Peyer's patch (tissue), 4 donors: ENCODE data around the gene APOA5. TPM values are rescaled to one million over a fixed set of nuclear protein-coding genes. Genes with fewer than 3 reads are reported as not detected.

Source experiments
- DNase-seq, 3 donors: peaks; one replicate each; pipeline ENCODE4 v3.0.0-alpha.2; 2017 to 2019
- H3K27ac ChIP-seq, 4 donors: fragments of 200-600 bp; sonication (generic); one replicate each; pipeline ENCODE4 v1.5.1; 2016 to 2019
- H3K27me3 ChIP-seq, 2 donors: fragments of 200-600 bp; sonication (generic); one replicate each; pipeline ENCODE4 v1.5.1; 2019
- H3K36me3 ChIP-seq, 3 donors: fragments of 200-600 bp; sonication (generic); one replicate each; pipeline ENCODE4 v1.5.1; 2016 to 2019
- H3K4me1 ChIP-seq, 4 donors: fragments of 200-600 bp; sonication (generic); one replicate each; pipeline ENCODE4 v1.5.1; 2016 to 2019
- H3K4me3 ChIP-seq, 4 donors: fragments of 200-600 bp; sonication (generic); 1 replicate in 3 of 4; 2 replicates in 1 of 4; pipeline ENCODE4 v1.5.1; 2016 to 2019; ENCODE audit warnings: mild to moderate bottlenecking in 1 of 4
- H3K9me3 ChIP-seq, 4 donors: fragments of 200-600 bp; sonication (generic); one replicate each; pipeline ENCODE4 v1.5.1; 2016 to 2019; ENCODE audit warnings: mild to moderate bottlenecking in 1 of 4
- POLR2A ChIP-seq, 2 donors: fragments of 450-650 bp; IDR thresholded peaks; one replicate each; pipeline ENCODE4 v1.5.1; 2017; ENCODE audit warnings: antibody characterized with exemption in 2 of 2, mild to moderate bottlenecking in 2 of 2, moderate library complexity in 2 of 2
- total RNA-seq, 4 donors: library from RNA; depleted of rRNA; stranded (reverse); fragments of >200 nt; gene quantifications; one replicate each; pipeline ENCODE4 v1.1.0, GENCODE V29; 2016
- TF ChIP-seq, protein P1 (sequence below), 6 experiments: fragments of 450-650 bp in 4 of 6; fragments of 200-600 bp in 2 of 6; sonication (generic) in 1 of 6; IDR thresholded peaks; one replicate each; pipeline ENCODE4 v1.5.1; 2017 to 2019; ENCODE audit warnings: antibody characterized with exemption in 6 of 6, mild to moderate bottlenecking in 3 of 6, moderate library complexity in 1 of 6

Gene APOA5
- total RNA-seq, 4 donors from 2014 or later = 2.8 to 3.2 TPM; not detected in 2

DNA sequence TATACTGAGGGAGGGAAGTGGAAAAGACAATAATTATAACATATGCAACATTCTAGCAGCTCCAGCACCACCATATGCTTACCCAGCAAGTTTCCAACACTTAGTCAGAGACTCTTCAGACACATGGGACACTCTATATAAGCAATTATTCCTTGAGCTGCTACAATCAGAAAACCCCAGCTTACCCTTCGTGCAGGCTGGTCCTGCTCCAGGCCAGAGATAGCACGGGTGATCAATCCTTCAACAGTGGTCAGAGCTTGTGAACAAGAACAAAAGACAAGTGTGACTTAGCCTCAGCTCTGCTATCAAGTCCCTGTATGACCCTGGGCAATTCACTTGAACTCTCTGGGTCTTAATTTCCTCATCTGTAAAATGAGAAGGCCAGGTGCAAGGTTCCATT lies 5.4 kb downstream of the APOA5 start:
- Histone ChIP-seq H3K36me3 (peaks cover 0 to 53% (median 0%) of the 10 kb centered on the region in 3 donors), H3K4me3 (no peak overlapping the region), H3K27ac (no peak overlapping the region), H3K4me1 (peaks cover 0 to 15% (median 6%) of the 10 kb centered on the region in 4 donors), H3K9me3 (no peaks in the 10 kb centered on the region), H3K27me3 (no peaks in the 10 kb centered on the region)
- DNase-seq = no peak
- TF ChIP-seq POLR2A (IDR thresholded peaks at IDR 0.05) = no peak
- TF ChIP-seq, protein P1, sequence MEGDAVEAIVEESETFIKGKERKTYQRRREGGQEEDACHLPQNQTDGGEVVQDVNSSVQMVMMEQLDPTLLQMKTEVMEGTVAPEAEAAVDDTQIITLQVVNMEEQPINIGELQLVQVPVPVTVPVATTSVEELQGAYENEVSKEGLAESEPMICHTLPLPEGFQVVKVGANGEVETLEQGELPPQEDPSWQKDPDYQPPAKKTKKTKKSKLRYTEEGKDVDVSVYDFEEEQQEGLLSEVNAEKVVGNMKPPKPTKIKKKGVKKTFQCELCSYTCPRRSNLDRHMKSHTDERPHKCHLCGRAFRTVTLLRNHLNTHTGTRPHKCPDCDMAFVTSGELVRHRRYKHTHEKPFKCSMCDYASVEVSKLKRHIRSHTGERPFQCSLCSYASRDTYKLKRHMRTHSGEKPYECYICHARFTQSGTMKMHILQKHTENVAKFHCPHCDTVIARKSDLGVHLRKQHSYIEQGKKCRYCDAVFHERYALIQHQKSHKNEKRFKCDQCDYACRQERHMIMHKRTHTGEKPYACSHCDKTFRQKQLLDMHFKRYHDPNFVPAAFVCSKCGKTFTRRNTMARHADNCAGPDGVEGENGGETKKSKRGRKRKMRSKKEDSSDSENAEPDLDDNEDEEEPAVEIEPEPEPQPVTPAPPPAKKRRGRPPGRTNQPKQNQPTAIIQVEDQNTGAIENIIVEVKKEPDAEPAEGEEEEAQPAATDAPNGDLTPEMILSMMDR (IDR thresholded peaks at IDR 0.05) = no peak

DNA sequence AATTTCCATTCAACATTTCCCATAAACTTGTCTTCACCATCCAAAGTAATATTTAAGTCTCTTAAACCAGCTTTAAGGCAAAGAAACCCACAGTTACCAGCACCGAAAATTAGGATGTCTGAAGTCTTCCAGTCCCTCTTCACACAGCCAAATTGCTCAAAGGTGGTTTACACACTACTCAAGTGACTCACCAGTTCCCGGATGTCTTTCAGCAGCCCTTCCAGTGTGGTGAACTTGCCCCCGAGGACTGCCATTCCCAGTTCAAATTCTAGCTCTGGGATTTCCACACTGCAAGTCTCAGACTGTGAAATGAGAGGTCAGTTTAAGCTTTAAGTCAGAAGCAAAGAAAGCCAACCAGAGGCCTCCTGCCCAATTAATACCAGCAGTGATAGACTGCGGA lies 9.0 kb downstream of the APOA5 start:
- H3K9me3 ChIP-seq = no peaks in the 10 kb centered on the region
- TF ChIP-seq POLR2A (IDR thresholded peaks at IDR 0.05) = no peak
- TF ChIP-seq, protein P1 (IDR thresholded peaks at IDR 0.05) = no peak
- peaks cover 0 to 15% (median 2%) of the 10 kb centered on the region in 4 donors for H3K4me1 ChIP-seq
- DNase-seq = no peak
- no peaks in the 10 kb centered on the region for H3K27me3 ChIP-seq
- H3K4me3 ChIP-seq = no peak overlapping the region
- no peak overlapping the region for H3K27ac ChIP-seq
- peaks cover 0 to 87% (median 0%) of the 10 kb centered on the region in 3 donors for H3K36me3 ChIP-seq

DNA sequence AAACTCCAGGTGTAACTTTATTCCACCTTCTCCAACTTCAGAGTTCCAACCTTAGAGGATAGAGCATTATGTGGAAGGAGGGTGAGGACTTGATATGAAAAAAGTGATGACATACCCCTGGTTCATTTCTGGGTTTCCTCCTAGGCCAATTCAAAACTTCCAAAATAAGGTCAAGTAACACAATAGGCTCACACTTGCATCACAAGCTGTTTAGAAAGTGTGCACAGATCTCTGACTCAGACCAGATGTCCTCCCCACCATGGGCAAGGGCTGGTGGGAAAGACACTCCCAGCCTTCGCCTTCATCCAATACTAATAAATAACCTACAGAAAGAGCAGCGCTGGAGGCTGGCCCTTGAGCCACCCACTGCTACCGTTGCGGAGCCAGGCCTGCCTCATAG lies 13.1 kb downstream of the APOA5 start:
- H3K4me3 ChIP-seq = no peak overlapping the region
- no peak for TF ChIP-seq POLR2A (IDR thresholded peaks at IDR 0.05)
- TF ChIP-seq, protein P1 (IDR thresholded peaks at IDR 0.05) = no peak
- H3K9me3 ChIP-seq = no peaks in the 10 kb centered on the region
- peaks cover 0 to 72% (median 0%) of the 10 kb centered on the region in 3 donors for H3K36me3 ChIP-seq
- H3K4me1 ChIP-seq = peaks cover 0 to 5% (median 0%) of the 10 kb centered on the region in 4 donors
- H3K27me3 ChIP-seq = no peaks in the 10 kb centered on the region
- DNase-seq = no peak
- H3K27ac ChIP-seq = no peak overlapping the region

DNA sequence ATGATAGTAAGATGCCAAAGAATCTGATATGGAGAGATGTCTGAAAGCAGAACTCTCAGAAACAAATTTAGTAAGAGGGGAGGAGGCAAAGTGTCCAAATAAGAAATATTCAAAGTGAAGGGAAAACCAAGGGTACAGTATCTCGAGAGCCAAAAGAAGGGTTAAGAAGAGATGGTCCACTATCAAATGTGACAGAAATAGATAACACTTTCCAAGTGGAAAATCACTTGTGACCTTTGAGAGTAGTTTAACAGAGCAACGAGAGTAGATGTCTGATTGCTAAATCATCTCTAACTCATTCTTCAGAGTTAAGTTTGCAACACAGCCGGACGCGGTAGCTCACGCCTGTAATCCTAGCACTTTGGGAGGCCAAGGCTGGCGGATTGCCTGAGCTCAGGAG lies 14.6 kb downstream of the APOA5 start:
- no peak for TF ChIP-seq POLR2A (IDR thresholded peaks at IDR 0.05)
- TF ChIP-seq, protein P1 (IDR thresholded peaks at IDR 0.05) = no peak
- Histone ChIP-seq H3K9me3 (no peaks in the 10 kb centered on the region), H3K4me1 (peaks cover 0 to 5% (median under 1%) of the 10 kb centered on the region in 4 donors), H3K27me3 (no peaks in the 10 kb centered on the region), H3K36me3 (peaks cover 0 to 57% (median 0%) of the 10 kb centered on the region in 3 donors), H3K27ac (no peak overlapping the region), H3K4me3 (no peak overlapping the region)
- no peak for DNase-seq

DNA sequence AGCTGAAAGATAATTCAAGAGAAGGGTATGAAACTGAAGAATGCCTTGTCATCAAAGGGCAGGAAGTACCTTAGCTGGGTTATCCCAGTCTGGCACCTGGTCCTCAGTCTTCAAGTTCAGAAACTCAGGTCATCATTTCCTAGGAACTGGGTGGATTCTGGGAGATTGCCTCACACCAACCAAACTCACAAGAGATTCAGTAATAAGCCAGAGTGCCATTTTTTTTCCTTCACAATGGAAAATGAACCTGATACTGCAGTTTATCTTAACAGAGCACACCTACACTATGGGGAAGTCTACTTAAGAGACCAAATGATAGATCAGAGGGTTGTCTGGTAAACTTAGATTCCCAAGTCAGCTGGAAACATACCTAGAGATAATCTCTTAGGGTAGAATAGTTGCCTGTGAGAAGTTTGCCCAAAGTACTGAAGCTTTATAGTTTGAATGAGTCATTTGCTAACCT lies 15.1 kb downstream of the APOA5 start:
- Histone ChIP-seq H3K9me3 (no peaks in the 10 kb centered on the region), H3K36me3 (peaks cover 0 to 52% (median 0%) of the 10 kb centered on the region in 3 donors), H3K27me3 (no peaks in the 10 kb centered on the region), H3K4me3 (no peak overlapping the region), H3K4me1 (peaks cover 0 to 6% (median 4%) of the 10 kb centered on the region in 4 donors), H3K27ac (no peak overlapping the region)
- DNase-seq = no peak
- TF ChIP-seq, protein P1 (IDR thresholded peaks at IDR 0.05) = no peak
- TF ChIP-seq POLR2A (IDR thresholded peaks at IDR 0.05) = no peak

DNA sequence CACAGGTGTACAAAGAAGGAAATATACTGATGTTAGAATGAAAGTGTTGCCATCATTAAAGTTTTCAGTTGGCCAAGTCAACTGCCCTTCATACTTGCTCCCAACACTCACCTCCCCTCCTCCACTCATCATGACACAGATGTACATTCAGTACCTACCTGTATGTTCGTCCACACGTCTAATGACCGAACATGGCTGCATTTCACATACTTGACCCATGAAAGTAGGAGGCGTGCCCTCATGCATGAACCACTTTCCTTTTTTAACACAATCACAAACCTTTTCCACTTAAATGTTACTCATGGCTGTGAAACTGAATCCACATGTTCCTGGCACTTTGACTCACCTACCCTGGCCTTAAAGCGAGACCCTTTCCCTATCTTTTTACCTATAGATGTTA lies 15.7 kb downstream of the APOA5 start:
- no peaks in the 10 kb centered on the region for H3K9me3 ChIP-seq
- peaks cover 0 to 11% (median 5%) of the 10 kb centered on the region in 4 donors for H3K4me1 ChIP-seq
- DNase-seq = no peak

More for the DNA sequence above, 15.7 kb downstream of the APOA5 start:
- H3K4me3 ChIP-seq = no peak overlapping the region
- H3K36me3 ChIP-seq = peaks cover 0 to 48% (median 0%) of the 10 kb centered on the region in 3 donors
- no peaks in the 10 kb centered on the region for H3K27me3 ChIP-seq
- TF ChIP-seq, protein P1 (IDR thresholded peaks at IDR 0.05) = no peak
- TF ChIP-seq POLR2A (IDR thresholded peaks at IDR 0.05) = no peak
- no peak overlapping the region for H3K27ac ChIP-seq
